LNCaP clone FGC (cell line): ENCODE measurements around the gene GALNT1.
A peak's percentile ranks its signal among the peaks of the same experiment; 100 is the strongest.

Experiments used
- DNase-seq: peaks from one replicate; pipeline ENCODE4 v3.0.0-alpha.2; 2011; ENCODE audit warnings: low read depth
- H3K4me3 ChIP-seq: 2 replicates; pipeline ENCODE4 v1.5.1; 2011; ENCODE audit warnings: mild to moderate bottlenecking, low read depth, low read length, control low read depth
- CTCF ChIP-seq: IDR thresholded peaks from 2 replicates; pipeline ENCODE4 v1.5.1; 2012; ENCODE audit warnings: mild to moderate bottlenecking; ENCODE audit not compliant: control insufficient read depth, insufficient read depth; ENCODE audit errors: extremely low read depth

The GALNT1 gene

GRCh38 chr18:35695384-35695783, 113.8 kb downstream of the GALNT1 start:
- no peak for DNase-seq
- no peak overlapping the region for H3K4me3 ChIP-seq
- no peak for TF ChIP-seq CTCF

GRCh38 chr18:35695803-35696202, 114.3 kb downstream of the GALNT1 start:
- TF ChIP-seq CTCF: no peak
- peak; percentile 85 for DNase-seq

GRCh38 chr18:35696307-35696706, 114.8 kb downstream of the GALNT1 start:
- no peak overlapping the region for H3K4me3 ChIP-seq
- DNase-seq: peak; percentile 43
- no peak for TF ChIP-seq CTCF

More at GRCh38 chr18:35695803-35696202, 114.3 kb downstream of the GALNT1 start:
- no peak overlapping the region for H3K4me3 ChIP-seq

- no peak for TF ChIP-seq CTCF
- DNase-seq: no peak
- no peak overlapping the region for H3K4me3 ChIP-seq
Measured at GRCh38 chr18:35697869-35698268, 116.3 kb downstream of the GALNT1 start.

- no peak for TF ChIP-seq CTCF
- H3K4me3 ChIP-seq: no peak overlapping the region
- DNase-seq: no peak
Measured at GRCh38 chr18:35703043-35703688, 121.6 kb downstream of the GALNT1 start.

GRCh38 chr18:35705988-35706387, 124.4 kb downstream of the GALNT1 start:
- H3K4me3 ChIP-seq: no peak overlapping the region
- no peak for DNase-seq
- TF ChIP-seq CTCF: no peak

GRCh38 chr18:35707247-35707646, 125.7 kb downstream of the GALNT1 start:
- no peak for DNase-seq
- no peak overlapping the region for H3K4me3 ChIP-seq
- TF ChIP-seq CTCF: no peak
